Glomerular endothelial cell (primary cell): ENCODE data around the gene UGT3A1. TPM values are rescaled to one million over a fixed set of nuclear protein-coding genes. Genes with fewer than 3 reads are reported as not detected.

Experiments used
- DNase-seq: peaks from one replicate; pipeline ENCODE4 v3.0.0-alpha.2; 2011; ENCODE audit warnings: low read depth, low spot score; ENCODE audit errors: extremely low read depth
- total RNA-seq: library from RNA; depleted of rRNA; stranded (reverse); fragments of >200 nt; gene quantifications from 2 replicates; pipeline ENCODE4 v1.2.3, GENCODE V29; 2015

Gene UGT3A1
- total RNA-seq, 1 donor from 2014 or later: not detected

DNA sequence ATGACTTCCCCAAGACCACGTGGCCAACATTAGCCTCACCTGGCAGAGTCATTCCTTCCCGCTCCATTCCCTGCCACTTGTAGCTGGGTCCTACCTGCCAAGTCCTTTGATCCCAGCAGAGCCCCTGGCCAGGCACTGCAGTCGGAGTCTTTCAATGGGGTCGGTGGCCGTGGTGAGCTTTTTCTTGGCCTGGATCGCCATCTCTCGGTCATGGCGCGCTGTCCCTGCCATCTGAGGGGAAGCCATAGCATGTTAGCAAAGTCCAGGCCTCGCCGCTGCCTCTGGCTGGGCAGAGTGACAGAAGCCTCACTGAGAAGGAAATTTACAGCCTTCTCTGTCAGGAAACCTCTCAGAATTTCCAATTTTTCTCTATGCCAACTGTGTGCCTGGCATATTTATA is 70.3 kb downstream of the UGT3A1 start:
- no peak for DNase-seq

DNA sequence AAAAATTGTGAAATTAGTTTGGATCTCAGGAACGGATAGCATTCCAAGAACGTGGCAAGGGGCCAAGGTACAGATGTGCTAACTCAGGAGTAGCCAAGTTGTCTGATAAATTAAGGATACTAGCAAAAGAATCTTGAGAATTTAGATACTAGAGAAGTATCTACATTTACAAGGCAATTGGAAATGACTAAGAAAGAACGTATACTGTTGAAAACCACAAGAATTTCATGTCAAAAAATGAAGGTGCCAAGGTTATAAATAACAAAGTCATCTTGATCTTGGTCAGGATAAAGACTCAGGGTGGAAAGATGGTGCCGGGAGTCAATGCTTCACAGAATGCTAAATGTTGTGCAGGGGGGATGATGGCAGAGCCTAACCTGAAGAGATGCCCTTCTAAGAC is 72.0 kb downstream of the UGT3A1 start:
- DNase-seq: no peak

DNA sequence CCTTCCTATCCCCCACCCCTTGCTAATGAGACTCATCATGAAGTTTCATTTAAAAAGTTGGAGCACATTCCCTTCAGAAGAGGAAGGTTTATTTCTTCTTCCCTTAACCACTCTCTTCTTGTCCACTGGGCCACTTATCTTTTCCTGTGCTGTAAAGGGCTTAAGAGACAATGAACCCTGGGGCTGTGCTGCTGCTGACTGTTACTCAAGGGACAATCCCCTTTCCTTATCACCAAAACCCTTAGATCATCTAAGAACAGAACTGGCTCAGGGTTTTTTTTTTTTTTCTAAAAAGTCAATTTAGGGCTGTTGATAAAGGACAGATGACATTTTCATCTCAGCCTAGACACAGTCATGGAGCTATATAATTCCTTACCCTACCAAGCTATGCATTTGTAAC is 82.4 kb downstream of the UGT3A1 start:
- DNase-seq: no peak

DNA sequence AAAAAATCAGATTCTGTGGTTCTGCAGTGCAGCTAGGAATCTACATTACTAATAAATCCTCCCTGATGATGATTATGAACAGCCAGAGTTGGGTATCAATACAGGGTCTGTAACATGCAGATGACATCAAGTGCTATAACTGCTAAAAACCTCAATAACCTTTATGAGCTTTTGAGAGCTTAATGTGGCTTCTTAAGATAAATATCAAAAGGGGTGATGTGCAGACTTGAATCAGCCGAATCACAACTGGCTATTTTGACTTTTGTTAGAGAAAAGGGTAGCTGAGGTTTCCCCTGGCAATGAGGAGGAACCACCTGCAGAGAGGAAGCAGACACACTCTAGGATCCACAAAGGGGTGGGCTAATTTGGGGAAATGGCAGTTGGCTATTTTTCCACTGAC is 83.0 kb downstream of the UGT3A1 start:
- DNase-seq: no peak

DNA sequence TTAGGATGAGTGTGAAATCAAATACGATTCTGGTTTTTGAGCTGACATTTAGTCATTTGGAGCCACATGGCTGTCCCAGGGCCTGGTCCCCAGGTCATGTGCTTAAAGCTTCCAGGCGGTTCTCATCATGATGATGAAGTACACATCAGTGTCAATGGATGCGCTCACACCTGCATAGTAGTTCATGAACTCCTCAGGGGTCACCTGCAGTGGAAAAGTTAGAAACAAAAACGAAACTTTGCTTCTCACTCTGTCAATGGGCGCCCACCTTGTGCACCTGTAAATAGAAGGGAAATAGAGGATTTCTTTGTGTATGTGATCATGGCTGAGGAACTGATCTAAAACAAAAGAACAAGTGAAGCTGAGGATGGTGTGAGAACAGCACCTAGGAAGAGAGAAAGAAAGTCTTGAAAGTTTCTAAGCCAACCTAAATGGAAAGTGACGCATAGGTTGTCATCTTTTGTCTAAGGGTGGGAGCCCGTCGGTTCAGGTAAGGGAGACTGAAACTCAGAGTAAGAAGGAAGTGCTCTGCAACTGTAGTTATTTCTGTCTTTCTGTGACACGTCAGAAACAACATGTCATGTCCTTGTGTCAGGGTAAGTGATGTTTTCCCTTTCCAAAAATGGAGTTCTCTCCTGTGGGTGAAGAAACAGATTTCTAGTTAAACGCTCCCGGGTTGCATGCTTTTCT is 86.6 kb downstream of the UGT3A1 start:
- DNase-seq: no peak

DNA sequence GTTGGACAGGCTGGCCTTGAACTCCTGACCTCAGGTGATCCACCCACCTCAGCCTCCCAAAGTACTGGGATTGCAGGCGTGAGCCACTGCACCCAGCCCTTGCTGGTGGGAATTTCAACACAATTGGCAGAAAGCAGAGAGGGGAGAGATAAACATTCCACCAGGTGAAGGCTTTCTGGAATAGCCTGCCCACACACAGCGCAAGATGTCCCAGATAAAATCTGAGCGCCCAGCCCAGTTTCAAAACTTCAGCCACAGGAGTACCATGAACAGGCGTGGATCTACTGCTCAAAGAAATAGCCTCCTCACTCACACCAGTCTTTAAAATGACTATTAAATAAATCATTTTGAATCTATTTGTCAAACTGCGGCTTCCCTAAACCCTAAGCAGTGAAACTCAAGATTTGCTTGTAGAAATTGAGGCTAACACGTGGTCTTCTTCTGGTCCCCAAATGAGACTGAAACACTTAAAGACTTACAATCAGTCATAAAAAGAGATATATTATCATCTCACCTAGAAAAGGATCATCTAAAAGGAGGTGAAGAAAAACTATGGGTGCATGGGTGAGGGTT is 87.5 kb downstream of the UGT3A1 start:
- no peak for DNase-seq

DNA sequence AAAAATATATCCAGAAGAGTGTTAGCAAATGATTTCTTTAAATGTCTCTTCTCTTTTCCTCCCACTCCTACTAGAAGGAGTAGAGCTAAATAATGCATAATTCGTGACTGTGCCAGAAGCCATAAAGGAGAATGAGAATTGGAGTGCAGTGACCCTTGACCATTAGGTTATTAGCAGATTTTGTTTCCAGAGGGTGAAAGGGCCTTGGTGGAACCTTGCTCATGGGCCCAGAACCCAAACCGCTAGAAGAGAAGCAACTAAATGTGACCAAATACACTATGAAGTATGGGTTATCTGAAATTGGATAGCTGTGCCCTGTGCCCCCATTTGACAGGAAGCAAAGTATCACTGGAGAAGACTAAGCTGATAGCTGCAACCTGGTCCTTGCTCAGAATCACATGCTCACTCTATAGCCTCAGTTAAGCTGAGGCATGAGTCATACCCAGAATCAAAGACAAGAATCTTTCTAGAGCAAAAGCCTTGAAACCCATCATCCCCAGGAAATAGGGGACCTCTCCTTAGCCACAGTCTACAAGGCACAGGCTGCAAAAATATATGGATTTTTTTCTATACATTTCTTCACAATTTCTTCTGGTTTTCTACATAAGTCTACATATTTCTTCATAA is 89.0 kb downstream of the UGT3A1 start:
- no peak for DNase-seq

Other genes with a start within 250 kb of the UGT3A1 start
- 0.82 and 6.0 TPM in 2 replicates for gene IL7R, start 134.5 kb downstream of the UGT3A1 start, total RNA-seq
- not detected in 2 replicates for gene CAPSL, start 52.8 kb downstream of the UGT3A1 start, total RNA-seq
- gene UGT3A2, start 75.5 kb upstream of the UGT3A1 start, total RNA-seq: not detected in 2 replicates
- 3.8 and 4.3 TPM in 2 replicates for gene LMBRD2, start 160.5 kb upstream of the UGT3A1 start, total RNA-seq
- gene SKP2, start 160.7 kb upstream of the UGT3A1 start, total RNA-seq: 16.5 and 17.9 TPM in 2 replicates